Activated CD8-positive, alpha-beta memory T cell treated with anti-CD3 and anti-CD28 coated beads, Interleukin-2, amount 10 ng/mL, durations not matched to agents 7 days and 5 days (primary cell): Measurements from ENCODE around the gene DNAH9. TPM values are rescaled to one million over a fixed set of nuclear protein-coding genes. Genes with fewer than 3 reads are reported as not detected.
"Not testable (repeated sequence)": the region's sequence is repeated elsewhere in the genome, so short reads cannot be mapped to it uniquely, and the experiment has no call there.

Experiments used
- ATAC-seq: fragments of 150-1000 bp; cut with Tn5 transposase; one replicate; pipeline ENCODE4 v1.10.0; 2021; ENCODE audit warnings: moderate library complexity
- CTCF ChIA-PET: fragments of 350-600 bp; sonication (Branson Sonifier 250); formaldehyde crosslinking; loops from one replicate; lab custom pipeline; 2021; ENCODE audit warnings: antibody characterized with exemption; lab: Charles Lee
- DNase-seq: peaks from one replicate; pipeline ENCODE4 v3.0.0-alpha.2; 2020
- H3K27ac Mint-ChIP-seq: one replicate; pipeline ENCODE4 v1.8.0; 2021; ENCODE audit warnings: mild to moderate bottlenecking, mixed read lengths
- H3K27me3 Mint-ChIP-seq: one replicate; pipeline ENCODE4 v1.8.0; 2021; ENCODE audit warnings: mixed read lengths
- H3K36me3 Mint-ChIP-seq: one replicate; pipeline ENCODE4 v1.8.0; 2021; ENCODE audit warnings: mild to moderate bottlenecking, mixed read lengths
- H3K4me1 Mint-ChIP-seq: one replicate; pipeline ENCODE4 v1.8.0; 2021; ENCODE audit warnings: mixed read lengths
- H3K4me3 Mint-ChIP-seq: one replicate; pipeline ENCODE4 v1.8.0; 2021; ENCODE audit warnings: mild to moderate bottlenecking, moderate library complexity, mixed read lengths
- H3K9me3 Mint-ChIP-seq: one replicate; pipeline ENCODE4 v1.8.0; 2022; ENCODE audit warnings: low read depth, mixed read lengths
- total RNA-seq, 2 experiments: library from RNA; stranded (reverse); gene quantifications; one replicate each; pipeline ENCODE4 v1.2.3, GENCODE V29; 2021

Gene DNAH9
- total RNA-seq, 2 experiments from 2014 or later, result not detected

DNA sequence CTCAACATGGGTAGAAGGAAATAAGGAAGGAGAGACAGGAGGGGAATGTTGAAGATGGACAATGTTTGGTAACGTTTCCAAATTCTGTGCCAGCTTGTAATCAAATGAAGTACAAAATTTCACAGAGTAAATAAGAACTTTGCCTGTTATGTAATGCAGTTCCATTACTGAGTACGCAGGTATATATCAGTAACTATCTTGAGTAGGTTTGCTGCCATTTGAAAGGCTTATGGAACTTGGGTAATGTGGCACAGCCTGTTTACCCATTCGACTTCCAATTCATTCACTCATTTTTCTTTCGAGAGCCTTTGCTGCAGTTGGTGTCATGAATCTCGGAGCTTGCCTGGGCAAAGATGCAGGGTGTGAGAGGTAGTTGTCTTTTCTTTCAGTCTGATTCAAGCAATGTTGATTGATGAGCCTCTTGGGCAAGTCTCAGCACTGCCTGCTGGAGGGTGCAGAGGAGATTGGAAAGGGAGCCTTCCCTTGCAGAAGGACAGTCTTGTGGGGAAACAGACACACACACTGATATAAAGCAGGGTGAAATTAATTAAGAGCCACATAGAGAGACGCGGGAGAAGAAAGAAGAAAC lies 345.6 kb downstream of the DNAH9 start:
- Mint-ChIP-seq H3K9me3 (no peaks in the 10 kb centered on the region), H3K27me3 (no peaks in the 10 kb centered on the region), H3K27ac (no peak overlapping the region), H3K4me1 (no peaks in the 10 kb centered on the region), H3K36me3 (no peaks in the 10 kb centered on the region), H3K4me3 (no peak overlapping the region)
- ATAC-seq (no peak), DNase-seq (no peak)
- CTCF ChIA-PET, result no interaction called here

DNA sequence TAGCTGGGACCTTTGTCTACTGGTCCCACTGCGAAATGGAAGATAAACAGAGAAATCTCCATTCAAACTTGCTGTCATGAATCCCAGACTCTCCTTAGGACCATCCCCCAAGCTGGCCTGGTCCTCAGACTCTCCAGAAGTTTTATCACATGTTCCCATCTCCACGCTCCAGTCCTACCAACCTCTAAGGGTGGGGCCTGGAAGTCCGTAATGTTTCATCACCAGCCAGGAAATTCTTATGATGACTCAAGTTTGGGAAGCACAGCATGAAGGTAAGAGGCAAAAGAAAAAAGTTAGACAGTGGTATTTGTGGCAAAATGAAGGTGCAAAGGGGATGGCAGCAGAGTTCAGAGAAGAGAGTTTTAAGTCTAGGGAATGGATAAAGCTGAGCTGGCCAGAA lies 346.3 kb downstream of the DNAH9 start:
- H3K4me3 Mint-ChIP-seq, result no peak overlapping the region
- H3K4me1 Mint-ChIP-seq, result no peaks in the 10 kb centered on the region
- ATAC-seq (no peak), DNase-seq (no peak)
- H3K36me3 Mint-ChIP-seq, result no peaks in the 10 kb centered on the region
- H3K27me3 Mint-ChIP-seq, result no peaks in the 10 kb centered on the region
- CTCF ChIA-PET, result no interaction called here
- no peaks in the 10 kb centered on the region for H3K9me3 Mint-ChIP-seq
- H3K27ac Mint-ChIP-seq, result no peak overlapping the region

DNA sequence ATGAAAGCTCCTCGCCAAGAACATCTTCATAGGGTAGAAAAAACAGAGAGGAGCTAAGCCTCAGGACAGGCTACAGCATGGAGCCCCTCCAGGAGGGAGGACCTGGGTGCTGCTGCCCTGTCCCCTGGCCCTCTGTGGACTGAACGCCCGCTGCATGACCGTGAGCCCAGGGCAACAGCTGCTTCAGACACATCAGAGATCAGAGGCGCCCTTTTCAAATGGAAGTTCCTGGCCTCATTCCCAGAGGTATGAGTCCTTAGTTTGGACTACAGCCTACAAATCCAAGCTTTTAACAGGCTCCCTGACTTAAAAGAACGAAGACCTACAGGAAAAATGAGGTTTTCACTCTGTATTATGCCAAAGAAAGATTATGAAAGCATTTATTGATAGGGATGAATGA lies 350.5 kb downstream of the DNAH9 start:
- H3K27ac Mint-ChIP-seq, result no peak overlapping the region
- H3K4me1 Mint-ChIP-seq, result no peaks in the 10 kb centered on the region
- no peak overlapping the region for H3K4me3 Mint-ChIP-seq
- H3K9me3 Mint-ChIP-seq, result peaks cover 4% of the 10 kb centered on the region
- no peaks in the 10 kb centered on the region for H3K27me3 Mint-ChIP-seq
- no peaks in the 10 kb centered on the region for H3K36me3 Mint-ChIP-seq
- no peak for ATAC-seq
- CTCF ChIA-PET, result no interaction called here
- DNase-seq, result no peak

DNA sequence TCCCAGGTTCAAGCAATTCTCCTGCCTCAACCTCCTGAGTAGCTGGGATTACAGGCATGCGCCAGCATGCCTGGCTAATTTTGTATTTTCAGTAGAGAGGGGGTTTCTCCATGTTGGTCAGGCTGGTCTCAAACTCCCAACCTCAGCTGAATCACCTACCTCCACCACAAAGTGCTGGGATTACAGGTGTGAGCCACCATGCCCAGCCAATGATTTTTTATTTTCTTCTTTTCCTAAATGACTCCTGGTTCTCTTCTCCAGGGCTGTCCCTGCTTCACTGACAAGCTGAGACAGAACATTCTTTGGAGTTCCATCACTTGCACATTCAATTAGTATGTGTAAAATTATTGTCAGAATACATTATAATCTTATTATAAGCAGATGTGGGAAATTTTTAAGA lies 351.3 kb downstream of the DNAH9 start:
- DNase-seq, H3K9me3 Mint-ChIP-seq, H3K4me3 Mint-ChIP-seq, H3K27ac Mint-ChIP-seq, CTCF ChIA-PET, H3K27me3 Mint-ChIP-seq, H3K36me3 Mint-ChIP-seq, ATAC-seq, H3K4me1 Mint-ChIP-seq: not testable (repeated sequence)

DNA sequence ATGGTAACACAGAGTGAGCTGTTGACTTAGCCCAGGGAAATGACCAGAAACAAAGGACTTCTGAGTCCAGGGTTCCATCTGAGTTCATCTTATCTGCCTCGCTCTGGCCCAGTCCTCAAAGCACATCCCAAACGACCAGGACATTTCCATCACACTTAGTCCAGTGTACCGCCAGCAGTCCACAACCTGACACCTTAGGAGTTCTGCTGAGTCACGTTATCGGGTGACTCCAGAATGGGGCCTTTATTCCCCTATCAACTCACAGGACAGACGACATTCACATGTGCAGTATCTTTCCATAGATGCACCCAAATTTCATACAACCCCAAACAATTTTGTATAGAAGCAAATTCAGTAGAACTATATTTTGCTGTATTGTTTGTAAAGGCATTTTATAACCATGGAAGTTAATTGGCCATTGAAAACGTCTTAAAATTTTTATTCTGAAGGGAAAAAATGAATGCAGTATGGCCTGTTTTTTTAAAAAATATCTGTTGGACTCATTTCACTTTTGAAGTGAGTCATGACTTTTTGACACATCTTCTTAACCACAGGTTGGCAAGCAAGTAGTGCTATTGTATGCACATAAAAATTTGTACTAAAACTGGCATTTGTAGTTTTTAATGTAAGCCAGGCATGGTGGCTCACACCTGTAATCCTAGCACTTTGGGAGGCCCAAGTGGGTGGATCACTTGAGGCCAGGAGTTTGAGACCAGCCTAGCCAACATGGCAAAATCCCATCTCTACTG lies 352.7 kb downstream of the DNAH9 start:
- no peaks in the 10 kb centered on the region for H3K27me3 Mint-ChIP-seq
- ATAC-seq, result no peak
- H3K36me3 Mint-ChIP-seq, result no peaks in the 10 kb centered on the region
- CTCF ChIA-PET, result no interaction called here
- no peak for DNase-seq
- no peaks in the 10 kb centered on the region for H3K4me1 Mint-ChIP-seq
- H3K27ac Mint-ChIP-seq, result no peak overlapping the region
- peaks cover 9% of the 10 kb centered on the region for H3K9me3 Mint-ChIP-seq
- no peak overlapping the region for H3K4me3 Mint-ChIP-seq

DNA sequence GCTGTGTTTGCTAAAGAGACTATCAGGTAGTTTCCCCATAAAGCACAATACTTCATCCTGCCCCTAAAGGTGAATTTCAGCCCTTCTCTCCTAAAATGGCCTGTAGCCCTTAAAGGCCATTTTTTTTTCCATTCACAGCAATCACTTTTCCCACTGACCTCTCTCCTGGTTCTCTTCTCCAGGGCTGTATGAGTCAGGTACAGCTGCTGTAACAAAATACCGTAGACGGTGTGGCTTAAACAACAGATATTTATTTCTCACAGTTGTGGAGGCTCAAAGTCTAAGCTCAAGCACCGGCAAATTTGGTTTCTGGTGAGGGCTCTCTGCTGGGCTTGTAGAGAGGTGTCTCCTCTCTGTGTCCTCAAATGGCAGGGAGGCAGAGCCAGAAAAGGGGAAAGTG lies 354.3 kb downstream of the DNAH9 start:
- H3K4me3 Mint-ChIP-seq, result no peak overlapping the region
- H3K36me3 Mint-ChIP-seq, result peaks cover 1% of the 10 kb centered on the region
- no peak overlapping the region for H3K27ac Mint-ChIP-seq
- DNase-seq (no peak), ATAC-seq (no peak)
- no peaks in the 10 kb centered on the region for H3K4me1 Mint-ChIP-seq
- peaks cover 9% of the 10 kb centered on the region for H3K9me3 Mint-ChIP-seq
- CTCF ChIA-PET, result no interaction called here
- no peaks in the 10 kb centered on the region for H3K27me3 Mint-ChIP-seq

DNA sequence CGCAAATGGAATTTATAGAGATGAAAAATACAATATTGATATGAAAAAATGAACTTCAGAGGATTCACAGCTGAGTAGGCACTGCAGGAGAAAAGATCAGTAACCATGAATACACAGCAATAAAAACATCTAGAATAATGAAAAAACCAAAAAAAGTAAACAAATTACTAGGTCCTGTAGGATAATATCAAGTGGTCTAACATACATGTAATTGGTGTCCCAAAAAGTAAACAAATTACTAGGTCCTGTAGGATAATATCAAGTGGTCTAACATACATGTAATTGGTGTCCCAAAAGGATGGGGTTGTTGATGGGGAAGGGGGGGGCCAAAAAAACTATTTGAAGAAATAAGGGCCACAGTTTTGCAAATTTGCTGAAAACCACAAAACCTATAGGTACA lies 355.7 kb downstream of the DNAH9 start:
- H3K9me3 Mint-ChIP-seq, result peaks cover 9% of the 10 kb centered on the region
- CTCF ChIA-PET, result interaction anchor here (0.6 kb wide), 1 partner anchor 81 kb away, joined by 3 read pairs; no protein-coding TSS in a partner anchor
- no peak overlapping the region for H3K4me3 Mint-ChIP-seq
- H3K27me3 Mint-ChIP-seq, result no peaks in the 10 kb centered on the region
- H3K36me3 Mint-ChIP-seq, result peaks cover 1% of the 10 kb centered on the region
- no peak overlapping the region for H3K27ac Mint-ChIP-seq
- H3K4me1 Mint-ChIP-seq, result no peaks in the 10 kb centered on the region
- ATAC-seq, result no peak
- DNase-seq, result no peak

DNA sequence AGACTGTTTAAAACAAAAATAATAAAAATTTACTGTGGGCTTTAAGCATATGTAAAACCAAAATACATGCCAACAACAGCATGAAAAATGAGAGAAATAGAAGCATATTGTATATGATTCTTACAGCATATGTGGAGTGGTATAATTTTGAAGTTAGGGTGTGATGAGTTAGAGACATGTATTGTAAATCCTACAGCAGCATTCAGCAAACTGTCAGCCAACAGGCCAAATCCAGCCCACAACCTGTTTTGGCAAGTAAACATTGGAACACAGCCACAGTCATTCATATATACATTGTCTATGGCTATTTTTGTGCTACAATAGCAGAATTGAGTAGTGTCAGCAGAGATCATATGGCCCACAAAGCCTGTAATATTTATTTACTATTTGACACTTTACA lies 356.7 kb downstream of the DNAH9 start:
- Mint-ChIP-seq H3K9me3 (peaks cover 9% of the 10 kb centered on the region), H3K4me3 (no peak overlapping the region), H3K27ac (no peak overlapping the region), H3K27me3 (no peaks in the 10 kb centered on the region), H3K36me3 (peaks cover 1% of the 10 kb centered on the region), H3K4me1 (no peaks in the 10 kb centered on the region)
- no peak for DNase-seq
- CTCF ChIA-PET, result interaction anchor here (0.6 kb wide), 1 partner anchor 1315 kb away, joined by 3 read pairs; no protein-coding TSS in a partner anchor
- no peak for ATAC-seq

DNA sequence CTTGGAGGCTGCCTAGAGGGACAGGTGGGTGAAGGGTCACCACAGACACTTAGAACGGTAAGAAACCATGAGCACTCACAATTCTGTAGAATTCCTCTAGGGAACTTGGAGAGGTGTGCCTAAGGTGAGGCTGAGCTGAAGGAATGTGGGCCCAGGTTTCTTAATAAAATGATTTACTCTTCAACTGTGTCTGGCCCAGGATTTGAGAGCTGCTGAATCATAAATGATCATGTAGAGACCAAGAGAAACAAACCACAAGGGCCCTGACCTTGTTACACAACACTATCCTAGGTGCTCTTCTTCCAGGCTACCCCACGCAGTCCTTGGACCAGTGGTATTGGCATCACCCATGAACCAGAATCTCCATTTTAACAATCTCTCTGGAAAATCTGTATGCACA lies 371.3 kb downstream of the DNAH9 start:
- CTCF ChIA-PET, result no interaction called here
- peaks cover 4% of the 10 kb centered on the region for H3K36me3 Mint-ChIP-seq

DNA sequence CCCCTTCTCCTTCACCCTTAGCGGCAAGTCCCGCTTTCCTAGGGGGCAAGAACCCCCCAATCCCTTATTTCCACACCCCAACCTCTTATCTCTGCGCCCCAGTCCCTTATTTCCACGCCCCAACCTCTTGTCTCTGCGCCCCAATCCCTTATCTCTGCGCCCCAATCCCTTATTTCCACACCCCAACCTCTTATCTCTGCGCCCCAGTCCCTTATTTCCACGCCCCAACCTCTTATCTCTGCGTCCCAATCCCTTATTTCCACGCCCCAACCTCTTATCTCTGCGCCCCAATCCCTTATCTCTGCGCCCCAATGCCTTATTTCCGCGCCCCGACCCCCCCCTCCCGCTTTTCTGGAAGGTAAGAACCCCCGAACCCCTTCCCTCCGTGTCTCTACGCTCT lies 374.5 kb downstream of the DNAH9 start:
- H3K27ac Mint-ChIP-seq, H3K27me3 Mint-ChIP-seq, ATAC-seq, CTCF ChIA-PET, H3K9me3 Mint-ChIP-seq, DNase-seq, H3K4me1 Mint-ChIP-seq, H3K4me3 Mint-ChIP-seq: not testable (repeated sequence)
- peaks cover 14% of the 10 kb centered on the region for H3K36me3 Mint-ChIP-seq

More for the DNA sequence above, 371.3 kb downstream of the DNAH9 start:
- ATAC-seq, result no peak
- H3K9me3 Mint-ChIP-seq, result peaks cover 19% of the 10 kb centered on the region
- no peak for DNase-seq
- H3K27me3 Mint-ChIP-seq, result no peaks in the 10 kb centered on the region
- H3K27ac Mint-ChIP-seq, result no peak overlapping the region
- no peaks in the 10 kb centered on the region for H3K4me1 Mint-ChIP-seq
- no peak overlapping the region for H3K4me3 Mint-ChIP-seq

DNA sequence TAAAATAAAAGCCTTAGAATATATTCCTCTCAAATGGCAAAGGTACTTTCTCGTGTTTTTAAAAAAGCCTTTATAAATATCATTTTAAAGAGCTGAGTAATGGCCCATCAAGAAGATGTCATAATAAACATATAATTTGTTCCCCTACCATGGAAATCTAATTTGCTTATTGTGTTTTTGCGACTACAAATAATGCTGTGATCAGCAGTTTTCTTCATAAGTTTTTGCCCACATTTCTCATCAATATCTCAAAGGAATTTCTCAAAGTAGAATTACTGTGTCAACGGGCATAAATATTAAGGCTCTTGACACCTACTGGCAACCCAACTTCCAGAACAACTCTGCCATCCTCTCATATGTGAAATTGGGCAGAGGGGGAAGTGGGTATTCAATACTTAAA lies 381.5 kb downstream of the DNAH9 start:
- peaks cover 44% of the 10 kb centered on the region for H3K36me3 Mint-ChIP-seq
- no peak overlapping the region for H3K4me3 Mint-ChIP-seq
- H3K9me3 Mint-ChIP-seq, result no peaks in the 10 kb centered on the region
- CTCF ChIA-PET, result no interaction called here
- H3K4me1 Mint-ChIP-seq, result no peaks in the 10 kb centered on the region
- H3K27ac Mint-ChIP-seq, result no peak overlapping the region
- no peaks in the 10 kb centered on the region for H3K27me3 Mint-ChIP-seq
- no peak for DNase-seq
- no peak for ATAC-seq

DNA sequence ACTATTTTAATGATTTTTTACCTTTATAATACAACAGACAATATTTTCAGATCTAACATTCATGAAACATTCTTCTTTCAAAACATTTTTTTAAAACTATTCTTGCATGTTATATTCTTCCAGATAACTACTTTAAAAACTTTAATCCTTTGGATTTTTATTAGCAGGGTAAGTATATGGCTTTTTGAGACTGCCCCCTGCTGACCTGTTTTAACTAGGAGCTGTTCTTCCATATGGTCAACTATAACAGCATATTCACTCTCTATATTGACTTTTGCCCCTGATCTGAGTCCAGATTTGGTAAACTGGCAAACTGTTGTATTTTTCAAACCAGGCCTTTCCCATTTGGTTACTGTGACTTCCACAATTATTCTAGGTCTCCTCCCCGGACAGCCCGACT lies 382.5 kb downstream of the DNAH9 start:
- H3K4me1 Mint-ChIP-seq, result no peaks in the 10 kb centered on the region
- no peak overlapping the region for H3K4me3 Mint-ChIP-seq
- CTCF ChIA-PET, result interaction anchor here (1.1 kb wide), 1 partner anchor 17 kb away, joined by 3 read pairs; the partner anchor contains the start of gene ZNF18
- peaks cover 43% of the 10 kb centered on the region for H3K36me3 Mint-ChIP-seq
- no peak for ATAC-seq
- no peaks in the 10 kb centered on the region for H3K27me3 Mint-ChIP-seq
- H3K27ac Mint-ChIP-seq, result no peak overlapping the region
- no peaks in the 10 kb centered on the region for H3K9me3 Mint-ChIP-seq
- DNase-seq, result no peak

DNA sequence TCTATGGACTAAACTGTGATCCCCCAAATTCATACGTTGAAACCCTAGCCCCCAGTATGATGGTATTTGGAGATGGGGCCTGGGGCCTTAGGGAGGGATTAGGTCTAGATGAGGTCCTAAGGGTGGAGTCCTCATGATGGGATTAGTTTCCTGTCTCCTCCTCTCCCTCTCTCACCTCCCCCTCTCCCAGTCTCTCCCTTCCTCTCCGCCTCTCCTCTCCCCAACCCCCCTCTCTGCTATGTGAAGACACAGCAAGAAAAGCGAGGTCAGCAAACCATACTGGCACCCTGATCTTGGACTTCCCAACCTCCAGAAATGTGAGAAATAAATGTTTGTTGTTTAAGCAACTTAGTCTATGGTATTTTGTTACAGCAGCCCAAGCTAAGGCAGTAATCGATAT lies 383.6 kb downstream of the DNAH9 start:
- Mint-ChIP-seq H3K27me3 (no peaks in the 10 kb centered on the region), H3K9me3 (no peaks in the 10 kb centered on the region), H3K36me3 (peaks cover 39% of the 10 kb centered on the region), H3K4me1 (no peaks in the 10 kb centered on the region), H3K4me3 (no peak overlapping the region), H3K27ac (no peak overlapping the region)
- CTCF ChIA-PET, result interaction anchor here (1.0 to 1.2 kb wide), 3 partner anchors 16 to 158 kb away, joined by 3 read pairs; partner anchors contain the start of gene ZNF18
- no peak for ATAC-seq
- DNase-seq, result no peak
